Stimulated activated CD8-positive, alpha-beta memory T cell treated with anti-CD3 and anti-CD28 coated beads, Interleukin-7, amount 100 ng/mL, for 4 hours (primary cell): ENCODE data around the gene CRYGB.
"Not testable (repeated sequence)": the region's sequence is repeated elsewhere in the genome, so short reads cannot be mapped to it uniquely, and the experiment has no call there.

Experiments used
- DNase-seq, 2 donors: peaks; one replicate each; pipeline ENCODE4 v3.0.0-alpha.2; 2020; ENCODE audit warnings: low read depth in 2 of 2

CRYGB gene

GRCh38 chr2:208117390-208117789 is 28.6 kb downstream of the CRYGB start:
- DNase-seq = not testable (repeated sequence)

- DNase-seq = no peak
Measured at GRCh38 chr2:208112969-208113368, 33.0 kb downstream of the CRYGB start.

- not testable (repeated sequence) for DNase-seq
Measured at GRCh38 chr2:208112273-208112745, 33.6 kb downstream of the CRYGB start.

GRCh38 chr2:208103616-208104015 is 42.3 kb downstream of the CRYGB start:
- DNase-seq = no peak

- no peak for DNase-seq
Measured at GRCh38 chr2:208101716-208102631, 44.0 kb downstream of the CRYGB start.

GRCh38 chr2:208099682-208100470 is 46.1 kb downstream of the CRYGB start:
- DNase-seq = no peak

- not testable (repeated sequence) for DNase-seq
Measured at GRCh38 chr2:208098701-208099100, 47.3 kb downstream of the CRYGB start.

GRCh38 chr2:208098267-208098666 is 47.7 kb downstream of the CRYGB start:
- no peak for DNase-seq

GRCh38 chr2:208097801-208098200 is 48.2 kb downstream of the CRYGB start:
- DNase-seq = no peak

- no peak for DNase-seq
Measured at GRCh38 chr2:208097313-208097712, 48.6 kb downstream of the CRYGB start.

GRCh38 chr2:208096080-208096479 is 49.9 kb downstream of the CRYGB start:
- no peak for DNase-seq

- no peak for DNase-seq
Measured at GRCh38 chr2:208093128-208093527, 52.8 kb downstream of the CRYGB start.
